GM12874 (cell line): Measurements from ENCODE around the gene CD48.

Experiments used
- CTCF ChIP-seq: IDR thresholded peaks from 2 replicates; pipeline ENCODE4 v1.5.1; 2011; ENCODE audit warnings: low read depth, mild to moderate bottlenecking, control low read depth, low read length, moderate library complexity; ENCODE audit not compliant: insufficient read depth

The CD48 gene

GRCh38 chr1:160741092-160741501 is 29.5 kb upstream of the CD48 start:
- TF ChIP-seq CTCF, result no peak

GRCh38 chr1:160740133-160740688 is 28.6 kb upstream of the CD48 start:
- TF ChIP-seq CTCF, result no peak

- no peak for TF ChIP-seq CTCF
Measured at GRCh38 chr1:160739098-160739511, 27.5 kb upstream of the CD48 start, which contains the start of gene SLAMF7. SLAMF7 (plus strand) TSS chr1:160739247; CDS start chr1:160739302, 55 bp downstream.

- TF ChIP-seq CTCF, result no peak
Measured at GRCh38 chr1:160738271-160738670, 26.6 kb upstream of the CD48 start.

- no peak for TF ChIP-seq CTCF
Measured at GRCh38 chr1:160734301-160734700, 22.7 kb upstream of the CD48 start.

GRCh38 chr1:160733898-160734297 is 22.3 kb upstream of the CD48 start:
- TF ChIP-seq CTCF, result no peak

- no peak for TF ChIP-seq CTCF
Measured at GRCh38 chr1:160731990-160732389, 20.4 kb upstream of the CD48 start.
